H1 (cell line): ENCODE measurements around the gene DUSP1.

Experiments
- ATF2 ChIP-seq: IDR thresholded peaks from 2 replicates; pipeline ENCODE4 v1.6.1; 2012; ENCODE audit warnings: low read length, inconsistent platforms
- BRCA1 ChIP-seq: IDR thresholded peaks from 2 replicates; pipeline ENCODE4 v1.6.1; 2012; ENCODE audit warnings: low read depth, low read length, improper control_type of control experiment
- CBX8 ChIP-seq: fragments of 300-800, 300-1000 bp; sonication (generic); IDR thresholded peaks from 2 replicates; pipeline ENCODE4 v1.7.1; 2016; ENCODE audit warnings: low read depth, low read length, borderline replicate concordance
- CEBPB ChIP-seq: IDR thresholded peaks from 2 replicates; pipeline ENCODE4 v1.6.1; 2012; ENCODE audit warnings: low read depth, low read length
- EZH2 ChIP-seq: fragments of 200-600 bp; sonication (generic); IDR thresholded peaks from 2 replicates; pipeline ENCODE4 v1.7.1; 2012; ENCODE audit warnings: low read depth, mild to moderate bottlenecking, moderate library complexity, low read length, inconsistent platforms; ENCODE audit not compliant: severe bottlenecking
- JUND ChIP-seq: IDR thresholded peaks from 2 replicates; pipeline ENCODE4 v1.6.1; 2011; ENCODE audit warnings: mild to moderate bottlenecking, improper control_type of control experiment, low read length
- KDM1A ChIP-seq: fragments of 200-600, 300-600 bp; sonication (generic); IDR thresholded peaks from 2 replicates; pipeline ENCODE4 v1.7.1; 2016; ENCODE audit warnings: mild to moderate bottlenecking, low read length, borderline replicate concordance
- MAFK ChIP-seq: IDR thresholded peaks from 2 replicates; pipeline ENCODE4 v1.6.1; 2012; ENCODE audit warnings: low read depth, mild to moderate bottlenecking, improper control_type of control experiment, low read length
- MAX ChIP-seq: IDR thresholded peaks from 2 replicates; pipeline ENCODE4 v1.6.1; 2012; ENCODE audit warnings: inconsistent platforms
- POLR2A ChIP-seq, 2 experiments: IDR thresholded peaks; 1 replicate in 1 of 2; 2 replicates in 1 of 2; pipeline ENCODE4 v1.6.1; 2011; ENCODE audit warnings: low read depth in 2 of 2, low read length in 2 of 2, mild to moderate bottlenecking in 2 of 2; ENCODE audit errors: control extremely low read depth in 1 of 2
- TF ChIP-seq, protein P1 (sequence below), 3 experiments: IDR thresholded peaks; 1 replicate in 2 of 3; 2 replicates in 1 of 3; pipeline versions ENCODE4 v1.5.1 to v1.6.1; 2011; ENCODE audit warnings: low read length in 3 of 3, mild to moderate bottlenecking in 3 of 3, inconsistent platforms in 2 of 3, low read depth in 1 of 3, moderate library complexity in 1 of 3; ENCODE audit not compliant: insufficient read depth in 1 of 3; ENCODE audit errors: control extremely low read depth in 1 of 3
- TF ChIP-seq, protein P2 (sequence below): IDR thresholded peaks from 2 replicates; pipeline ENCODE4 v1.6.1; 2011; ENCODE audit warnings: low read depth, mild to moderate bottlenecking, low read length; ENCODE audit not compliant: insufficient read depth

DNA sequence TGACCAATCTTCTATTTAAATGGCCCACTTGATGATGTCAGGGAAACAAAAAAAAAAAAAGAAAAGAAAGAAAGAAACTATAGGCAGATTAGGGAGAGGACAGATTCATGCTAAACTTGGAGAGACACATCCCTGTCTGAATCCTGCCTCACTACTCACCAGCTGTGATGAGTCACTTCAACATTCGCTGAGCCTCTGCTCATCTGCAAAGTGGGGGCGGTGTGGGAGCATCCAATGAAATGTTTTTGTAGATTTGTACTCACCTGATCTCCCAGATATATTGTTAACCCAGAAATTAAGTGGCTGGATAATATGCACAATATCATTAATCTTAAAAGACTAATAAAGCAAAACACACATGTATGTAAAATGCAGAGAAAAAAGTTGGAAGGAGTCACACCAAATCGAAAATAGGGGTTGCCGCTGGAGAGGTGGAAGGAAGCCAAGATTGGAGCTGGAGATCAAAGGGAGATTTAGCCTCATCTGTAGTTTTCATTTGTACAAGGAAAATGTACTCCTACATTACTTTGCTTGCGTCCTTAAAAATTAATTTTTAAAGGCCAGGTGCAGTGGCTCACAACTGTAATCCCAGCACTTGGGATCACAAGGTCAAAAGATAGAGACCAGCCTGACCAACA, 46.0 kb upstream of the DUSP1 start:
- TF ChIP-seq, protein P1, sequence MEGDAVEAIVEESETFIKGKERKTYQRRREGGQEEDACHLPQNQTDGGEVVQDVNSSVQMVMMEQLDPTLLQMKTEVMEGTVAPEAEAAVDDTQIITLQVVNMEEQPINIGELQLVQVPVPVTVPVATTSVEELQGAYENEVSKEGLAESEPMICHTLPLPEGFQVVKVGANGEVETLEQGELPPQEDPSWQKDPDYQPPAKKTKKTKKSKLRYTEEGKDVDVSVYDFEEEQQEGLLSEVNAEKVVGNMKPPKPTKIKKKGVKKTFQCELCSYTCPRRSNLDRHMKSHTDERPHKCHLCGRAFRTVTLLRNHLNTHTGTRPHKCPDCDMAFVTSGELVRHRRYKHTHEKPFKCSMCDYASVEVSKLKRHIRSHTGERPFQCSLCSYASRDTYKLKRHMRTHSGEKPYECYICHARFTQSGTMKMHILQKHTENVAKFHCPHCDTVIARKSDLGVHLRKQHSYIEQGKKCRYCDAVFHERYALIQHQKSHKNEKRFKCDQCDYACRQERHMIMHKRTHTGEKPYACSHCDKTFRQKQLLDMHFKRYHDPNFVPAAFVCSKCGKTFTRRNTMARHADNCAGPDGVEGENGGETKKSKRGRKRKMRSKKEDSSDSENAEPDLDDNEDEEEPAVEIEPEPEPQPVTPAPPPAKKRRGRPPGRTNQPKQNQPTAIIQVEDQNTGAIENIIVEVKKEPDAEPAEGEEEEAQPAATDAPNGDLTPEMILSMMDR (IDR thresholded peaks at IDR 0.05; ENCODE audit: control extremely low read depth in 1 of 3, insufficient read depth in 1 of 3, low read depth in 1 of 3, low read length in 3 of 3), result no peak
- TF ChIP-seq JUND (no peak; the same call in 1 of the 2 replicates), MAX (no peak), POLR2A (IDR thresholded peaks at IDR 0.05; ENCODE audit: control extremely low read depth in 1 of 2, low read depth in 2 of 2, low read length in 2 of 2) (no peak), EZH2 (no peak), ATF2 (no peak), BRCA1 (no peak), KDM1A (no peak), MAFK (no peak), CEBPB (no peak), CBX8 (no peak)
- TF ChIP-seq, protein P2, sequence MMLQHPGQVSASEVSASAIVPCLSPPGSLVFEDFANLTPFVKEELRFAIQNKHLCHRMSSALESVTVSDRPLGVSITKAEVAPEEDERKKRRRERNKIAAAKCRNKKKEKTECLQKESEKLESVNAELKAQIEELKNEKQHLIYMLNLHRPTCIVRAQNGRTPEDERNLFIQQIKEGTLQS, result no peak
